ENCODE measurements around the gene CEMIP. TPM values are rescaled to one million over a fixed set of nuclear protein-coding genes. Genes with fewer than 3 reads are reported as not detected.
A peak's percentile ranks its signal among the peaks of the same experiment; 100 is the strongest.

Gene CEMIP
- total and polyA plus RNA-seq, 12 donors, result 0.08 to 2.2 (median 0.35) TPM

GRCh38 chr15:80844011-80844732 lies 65.0 kb downstream of the CEMIP start:
- intact Hi-C loops (cut with DNase I), result no loop called here
- Histone ChIP-seq H3K4me1 (replicated peaks in 1 of 2) (no peaks in the 10 kb centered on the region), H3K27me3 (peaks cover 5% of the 10 kb centered on the region), H3K36me3 (replicated peaks in 1 of 2) (no peaks in the 10 kb centered on the region), H3K27ac (no peak overlapping the region), H3K9me3 (replicated peaks in 1 of 3) (no peaks in the 10 kb centered on the region), H3K4me3 (no peak overlapping the region)
- no peak for DNase-seq
- 51 to 79% (median 74%) methylated on average over 3 to 11 of the region's 11 CpGs for WGBS, 4 donors
- TF ChIP-seq POLR2A (IDR thresholded peaks at IDR 0.05) (no peak), CTCF (IDR thresholded peaks at IDR 0.05) (no peak)

- peaks cover 5% of the 10 kb centered on the region for H3K27me3 ChIP-seq
- no peaks in the 10 kb centered on the region for H3K4me1 ChIP-seq (replicated peaks in 1 of 2)
- no peak overlapping the region for H3K4me3 ChIP-seq
- intact Hi-C loops (cut with DNase I), result no loop called here
- TF ChIP-seq CTCF (IDR thresholded peaks at IDR 0.05), result no peak
- no peak for TF ChIP-seq POLR2A (IDR thresholded peaks at IDR 0.05)
- 65 to 75% (median 68%) methylated on average over 11 of the region's 11 CpGs for WGBS, 4 donors
- no peaks in the 10 kb centered on the region for H3K9me3 ChIP-seq (replicated peaks in 1 of 3)
- no peak overlapping the region for H3K27ac ChIP-seq
- DNase-seq, result no peak
- no peaks in the 10 kb centered on the region for H3K36me3 ChIP-seq (replicated peaks in 1 of 2)
Observed at GRCh38 chr15:80846031-80846815, 67.1 kb downstream of the CEMIP start.

GRCh38 chr15:80849308-80849707 lies 70.1 kb downstream of the CEMIP start:
- intact Hi-C loops (cut with DNase I), result no loop called here

More at GRCh38 chr15:80849308-80849707, 70.1 kb downstream of the CEMIP start:
- H3K4me3 ChIP-seq, result no peak overlapping the region
- DNase-seq, result peak in 5 of 7 donors; percentile 20 to 43 (median 28)
- peaks cover 5% of the 10 kb centered on the region for H3K27me3 ChIP-seq
- WGBS, 4 donors, result 54 to 73% (median 59%) methylated on average over 8 of the region's 8 CpGs
- no peaks in the 10 kb centered on the region for H3K9me3 ChIP-seq (replicated peaks in 1 of 3)
- TF ChIP-seq POLR2A (IDR thresholded peaks at IDR 0.05) (no peak), CTCF (IDR thresholded peaks at IDR 0.05) (no peak)
- H3K4me1 ChIP-seq (replicated peaks in 1 of 2), result no peaks in the 10 kb centered on the region
- H3K36me3 ChIP-seq (replicated peaks in 1 of 2), result no peaks in the 10 kb centered on the region
- no peak overlapping the region for H3K27ac ChIP-seq

All from adrenal gland (tissue), 12 donors.